DMS153 (cell line): Measurements from ENCODE around the gene PMPCA.

ENCODE experiments used
- DNase-seq: peaks from one replicate; lab custom pipeline; 2025; lab: John Stamatoyannopoulos, UW

The PMPCA gene

DNA sequence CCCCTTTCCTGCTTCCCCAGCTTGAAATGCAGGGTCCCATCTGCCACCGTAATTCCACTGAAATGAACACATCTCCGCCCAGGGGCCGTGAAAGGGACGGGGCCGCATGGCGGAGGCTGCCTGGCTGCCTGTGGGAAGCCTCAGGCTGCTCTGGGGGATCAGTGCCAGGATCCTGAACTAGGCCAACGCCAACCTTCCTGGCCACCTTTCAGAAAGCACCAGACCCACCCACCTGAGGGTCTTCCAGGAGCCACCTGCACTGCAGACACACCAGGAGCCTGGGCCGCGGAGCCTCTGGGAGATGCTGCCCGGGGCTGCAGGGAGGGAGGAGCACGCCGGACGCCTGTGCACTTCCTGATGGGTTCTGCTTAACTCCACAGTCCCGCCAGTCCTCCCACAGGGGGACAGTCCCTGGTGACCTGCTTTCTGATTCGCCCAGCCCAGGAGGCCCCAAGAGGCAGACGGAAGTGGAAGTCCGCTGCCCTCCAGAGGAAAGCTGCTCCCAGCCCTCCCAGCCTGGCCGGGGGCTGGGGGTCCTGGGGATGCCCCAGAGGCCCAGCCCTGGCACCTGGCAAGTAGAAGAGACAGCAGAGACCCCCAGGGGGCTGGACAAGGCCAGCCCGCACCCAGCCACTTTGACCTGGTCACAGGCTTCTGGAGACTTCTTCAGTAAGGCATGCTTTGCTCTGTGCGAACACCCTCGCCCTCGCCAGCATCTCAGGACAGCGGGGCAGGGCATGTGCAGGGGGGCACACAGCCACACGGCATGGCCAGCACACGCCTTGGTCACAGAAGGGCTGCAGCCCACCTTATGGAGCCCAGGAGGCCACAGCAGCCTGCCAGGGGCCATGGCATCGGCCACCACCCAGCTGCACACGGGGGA, 36.9 kb upstream of the PMPCA start, which contains the start of gene CARD9:
CARD9 (minus strand) TSS at position 370 of the 883 bp plus-strand sequence. CDS start 1,591 bp downstream, outside the sequence.
- no peak for DNase-seq

DNA sequence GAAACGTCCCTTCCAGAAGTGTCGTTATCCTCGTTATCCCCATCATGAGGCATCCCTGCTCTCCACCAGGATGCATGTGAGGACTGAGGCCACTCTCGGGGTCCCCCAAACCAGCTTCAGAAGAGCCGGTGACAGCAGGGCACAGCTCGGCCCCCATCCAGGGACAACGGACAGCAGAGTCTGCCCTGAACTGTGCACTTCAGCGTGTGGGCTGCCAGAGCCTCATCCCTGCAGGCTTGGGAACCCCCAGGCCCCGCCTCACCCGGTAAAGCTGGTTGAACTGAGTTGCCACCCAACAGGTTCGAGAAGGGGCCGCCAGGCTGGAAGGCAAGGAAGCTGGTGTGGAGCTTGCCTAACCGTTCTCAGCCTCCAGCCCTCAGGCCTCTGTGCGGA, 36.3 kb upstream of the PMPCA start:
- DNase-seq: no peak

DNA sequence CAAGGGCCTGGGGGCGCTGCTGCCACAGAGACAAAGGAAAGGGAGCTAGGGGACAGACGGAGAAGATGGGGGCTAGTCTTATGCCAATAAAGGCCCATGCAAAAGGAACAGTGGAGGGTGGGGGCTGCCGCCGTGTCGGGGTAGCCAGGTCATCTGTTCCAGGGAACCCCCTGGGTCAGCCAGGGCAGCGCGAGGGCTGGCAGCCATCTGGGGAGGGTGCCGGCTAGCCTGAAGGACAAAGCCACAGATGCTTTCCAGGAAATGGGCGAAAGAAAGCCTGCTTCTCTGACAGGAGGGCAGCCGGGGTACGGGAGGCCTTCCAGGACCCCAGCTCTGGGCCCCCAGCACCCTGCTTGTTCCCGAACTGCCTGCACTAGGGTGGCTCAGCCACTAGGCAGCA, 35.4 kb upstream of the PMPCA start:
- no peak for DNase-seq

DNA sequence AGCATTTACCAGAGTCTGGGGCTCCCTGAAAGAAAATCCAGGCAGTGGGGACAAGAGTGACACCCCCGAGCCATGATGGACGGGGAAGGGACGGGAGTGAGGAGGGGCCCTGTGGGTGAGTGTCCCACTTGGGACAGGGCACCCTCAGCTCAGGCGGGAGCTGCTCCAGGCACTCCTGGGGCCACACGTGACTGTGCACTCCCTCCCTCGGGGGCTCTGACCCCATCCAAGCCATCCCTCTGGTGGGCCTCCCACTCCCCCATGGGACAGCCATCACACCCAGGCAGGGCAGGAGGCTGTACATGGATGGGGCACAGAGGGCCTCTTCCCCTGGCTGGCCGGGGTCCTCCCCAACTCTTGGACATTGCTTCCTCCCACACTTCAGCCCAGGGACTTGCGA, 34.0 kb upstream of the PMPCA start:
- DNase-seq: no peak

DNA sequence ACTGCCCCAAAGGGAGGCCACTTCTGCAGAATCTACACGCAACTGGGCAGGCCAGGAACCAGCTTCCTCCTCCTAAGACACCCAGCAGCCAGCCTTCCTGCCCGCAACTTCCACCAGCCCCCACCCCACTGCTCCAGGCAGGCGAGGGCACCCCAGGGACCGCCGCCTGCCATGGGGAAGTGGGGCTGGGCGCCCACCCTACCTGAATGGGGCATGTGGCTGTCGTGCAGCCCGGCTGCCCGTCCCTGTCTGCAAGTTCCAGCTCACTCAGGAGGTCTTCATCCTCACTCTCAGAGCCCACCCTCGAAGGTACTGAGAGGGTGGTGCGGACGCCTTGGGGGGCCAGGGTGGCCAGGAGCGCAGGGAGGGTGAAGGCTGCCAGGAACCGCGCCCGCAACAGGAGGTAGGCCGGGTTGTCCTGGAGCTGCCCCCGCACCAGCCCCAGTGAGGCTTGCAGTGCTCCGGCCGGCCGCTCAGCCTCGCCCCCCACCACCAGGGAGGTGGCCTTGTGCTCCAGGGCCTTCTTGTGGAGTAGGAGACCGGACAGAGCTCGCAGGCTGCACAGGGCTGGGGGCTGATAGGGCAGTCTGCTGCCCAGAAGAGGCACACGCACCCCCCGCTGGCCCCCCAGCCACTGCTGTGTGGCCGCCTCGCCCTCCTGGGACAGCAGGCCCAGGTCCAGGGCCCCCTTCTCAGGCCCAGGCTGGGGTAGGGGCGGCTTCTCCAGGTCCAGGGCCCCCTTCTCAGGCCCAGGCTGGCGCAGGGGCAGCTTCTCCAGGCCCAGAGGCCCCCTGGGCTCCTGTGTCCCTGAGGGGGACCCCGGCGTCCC, 32.9 kb upstream of the PMPCA start:
- no peak for DNase-seq

DNA sequence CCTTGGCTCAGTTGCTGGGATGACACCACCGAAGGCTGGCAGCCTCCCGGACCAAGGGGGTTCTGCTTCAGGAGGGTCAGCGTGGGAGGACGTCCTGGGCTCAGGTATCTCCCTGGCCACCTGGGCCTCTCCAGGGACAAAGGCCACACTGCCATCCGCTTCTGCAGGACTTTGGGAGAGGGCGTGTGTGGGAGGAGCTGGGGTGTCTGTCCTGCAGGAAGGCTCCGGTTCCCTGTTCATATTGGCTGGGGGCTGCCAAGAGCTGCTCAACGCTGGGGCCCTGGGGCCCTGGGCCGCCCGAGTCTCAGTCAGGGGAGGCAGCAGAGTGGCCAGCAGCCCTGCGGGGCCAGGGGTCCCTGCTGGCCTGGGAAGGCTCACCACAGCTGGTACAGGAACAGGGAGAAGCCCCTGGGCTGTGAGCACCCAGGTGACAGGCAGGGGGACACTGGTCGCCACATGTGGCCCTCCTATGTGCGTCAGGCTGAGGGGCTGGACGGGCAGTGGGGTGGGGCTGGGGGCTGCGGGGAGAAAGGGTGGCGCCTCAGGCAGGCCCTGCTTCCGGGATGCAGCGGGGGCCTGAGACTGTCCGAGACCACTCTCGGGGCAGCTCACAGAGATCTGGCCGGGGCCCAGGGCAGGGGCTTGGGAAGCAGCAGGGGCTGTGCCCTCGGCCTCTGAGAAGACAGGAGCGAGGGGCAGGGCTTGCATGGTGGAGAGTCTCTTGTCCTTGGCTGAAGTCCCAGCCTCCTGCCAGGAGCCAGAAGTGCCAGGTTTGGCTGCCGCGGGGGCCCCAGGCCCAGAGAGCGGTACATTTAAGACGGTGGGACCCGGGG, 32.1 kb upstream of the PMPCA start:
- no peak for DNase-seq

DNA sequence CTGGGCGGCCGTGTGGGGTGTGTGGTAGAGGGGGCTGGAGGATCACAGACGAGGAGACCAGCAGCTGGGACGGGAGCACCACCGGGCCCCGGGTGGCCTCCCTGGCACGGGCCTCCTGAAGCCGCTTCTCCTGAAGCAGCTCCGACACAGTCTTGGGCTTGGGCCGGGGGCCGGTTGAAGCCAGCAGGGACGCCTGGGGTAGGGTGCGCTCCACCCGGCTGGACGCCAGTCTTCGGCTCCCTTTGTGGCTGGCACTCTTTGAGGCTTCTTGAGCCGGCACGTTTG, 31.5 kb upstream of the PMPCA start:
- no peak for DNase-seq

DNA sequence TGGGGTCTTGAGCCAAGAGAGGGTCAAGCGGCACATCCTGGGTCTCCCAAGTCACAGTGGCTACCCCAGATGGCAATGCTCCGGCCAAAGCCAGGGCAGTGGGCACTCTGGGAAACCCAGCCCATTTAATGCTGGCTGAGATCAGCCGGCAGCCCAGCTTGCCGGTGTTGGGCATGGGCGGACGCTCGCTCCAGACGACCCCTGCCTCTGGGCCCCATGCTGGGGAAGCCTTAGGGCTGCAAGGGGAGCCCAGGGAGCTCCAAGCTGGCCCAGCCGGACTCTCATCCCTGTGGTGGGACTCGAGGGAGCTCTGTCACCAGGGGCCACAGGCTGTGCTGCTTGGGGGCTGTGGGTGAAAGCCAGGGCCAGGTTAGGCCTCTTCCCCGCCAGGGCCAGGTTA, 31.1 kb upstream of the PMPCA start:
- no peak for DNase-seq

DNA sequence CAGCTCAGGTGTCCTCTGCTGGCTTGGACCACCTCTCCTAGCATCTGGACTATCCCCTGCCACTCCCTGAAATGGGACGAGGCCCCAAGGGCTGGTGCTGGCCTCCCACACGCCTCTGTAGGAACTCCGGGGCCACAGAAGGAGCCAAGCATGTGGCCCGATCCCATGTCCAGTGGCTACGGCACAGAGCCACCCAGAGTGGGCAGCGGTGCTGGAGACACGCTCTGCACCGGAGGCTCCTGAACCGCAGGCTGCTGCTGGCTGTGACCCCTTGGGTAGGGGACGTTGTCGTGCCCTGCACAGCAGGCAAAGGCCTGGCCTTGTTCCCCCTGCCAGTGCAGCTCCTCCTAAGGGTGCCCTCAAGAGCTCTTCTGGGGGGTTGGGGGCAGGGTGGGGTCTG, 30.6 kb upstream of the PMPCA start:
- no peak for DNase-seq

DNA sequence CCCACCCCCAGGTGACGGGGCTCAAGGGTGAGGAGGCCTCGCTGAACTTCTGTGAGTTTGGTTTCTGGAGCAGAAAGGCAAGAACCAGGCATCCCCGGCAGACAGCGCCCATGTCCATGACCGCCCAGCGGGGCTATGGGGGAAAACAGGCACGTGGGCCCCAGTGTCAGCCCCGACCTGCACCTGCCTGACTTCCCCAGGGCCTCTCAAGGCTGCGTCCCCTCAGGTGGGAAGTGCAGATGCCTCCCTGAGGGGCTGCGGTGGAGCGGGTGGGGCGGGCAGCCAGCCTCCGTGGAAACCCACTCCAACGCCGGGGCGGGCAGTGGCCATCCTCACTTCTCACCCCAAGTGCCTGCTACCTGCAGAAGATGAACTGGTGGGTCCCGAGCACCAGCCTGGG, 30.1 kb upstream of the PMPCA start:
- no peak for DNase-seq

DNA sequence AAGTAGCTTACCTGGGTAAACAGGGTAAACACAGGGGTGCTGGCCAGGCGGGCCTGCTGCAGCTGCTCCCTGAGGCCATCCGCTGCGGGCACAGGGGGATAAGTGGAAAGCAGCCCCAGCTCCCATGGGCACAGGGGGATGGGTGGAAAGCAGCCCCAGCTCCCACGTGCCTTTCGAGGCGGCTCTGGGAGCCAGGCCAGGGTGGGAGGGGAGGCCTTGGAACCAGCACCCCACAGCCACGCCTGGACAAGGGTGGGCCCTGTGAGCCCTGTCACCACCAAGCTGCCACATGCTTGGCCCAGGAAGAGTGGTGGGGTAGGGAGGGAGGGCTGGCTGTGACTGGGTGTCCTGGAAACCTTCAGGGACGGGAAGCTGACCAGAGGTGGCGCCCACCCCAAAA, 29.1 kb upstream of the PMPCA start:
- DNase-seq: no peak

DNA sequence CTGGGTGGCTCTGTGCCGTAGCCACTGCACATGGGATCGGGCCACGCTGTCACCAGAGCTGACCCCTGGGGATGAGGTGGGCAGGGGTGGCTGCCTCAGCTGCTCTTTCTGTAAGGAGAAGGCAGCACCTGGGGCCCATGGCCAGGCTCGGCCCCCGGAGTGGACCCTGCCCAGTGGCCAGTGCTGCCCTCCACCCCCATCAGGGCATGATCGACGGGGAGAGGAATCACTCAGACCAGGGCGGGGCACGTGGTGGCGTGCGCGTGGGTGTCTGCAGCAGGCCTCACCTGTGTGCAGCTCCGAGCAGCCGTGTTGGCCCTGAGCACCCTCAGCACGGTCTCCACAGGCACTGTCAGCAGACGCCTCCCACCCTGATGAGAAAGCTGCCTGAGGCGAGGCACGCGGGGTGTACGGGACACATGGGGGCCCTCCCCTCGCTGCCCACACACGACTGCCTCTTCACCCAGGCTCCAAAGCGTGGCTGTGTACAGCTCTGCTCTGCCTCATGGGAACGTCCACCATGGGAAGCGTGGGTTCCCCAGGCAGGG, 28.4 kb upstream of the PMPCA start:
- no peak for DNase-seq

DNA sequence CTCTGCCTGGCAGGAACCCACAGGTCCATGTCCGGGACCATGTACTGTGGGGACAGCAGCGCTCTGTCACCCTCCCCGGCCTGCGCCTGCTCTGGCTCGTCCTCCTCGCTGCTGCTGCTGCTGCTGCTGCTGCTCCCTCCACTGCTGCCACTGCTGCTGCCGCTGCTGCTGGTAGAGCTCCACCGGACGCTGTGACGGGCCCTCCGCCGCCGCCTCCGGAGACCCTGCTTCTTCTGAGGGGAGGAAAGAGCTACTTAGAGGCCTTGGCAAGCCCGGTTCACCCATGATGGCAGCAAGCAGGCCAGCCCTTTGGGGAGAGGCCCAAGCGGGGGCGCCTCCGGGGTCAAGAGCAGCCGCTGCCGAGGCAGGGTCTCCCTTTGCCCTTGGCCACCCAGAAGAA, 27.0 kb upstream of the PMPCA start:
- DNase-seq: no peak

DNA sequence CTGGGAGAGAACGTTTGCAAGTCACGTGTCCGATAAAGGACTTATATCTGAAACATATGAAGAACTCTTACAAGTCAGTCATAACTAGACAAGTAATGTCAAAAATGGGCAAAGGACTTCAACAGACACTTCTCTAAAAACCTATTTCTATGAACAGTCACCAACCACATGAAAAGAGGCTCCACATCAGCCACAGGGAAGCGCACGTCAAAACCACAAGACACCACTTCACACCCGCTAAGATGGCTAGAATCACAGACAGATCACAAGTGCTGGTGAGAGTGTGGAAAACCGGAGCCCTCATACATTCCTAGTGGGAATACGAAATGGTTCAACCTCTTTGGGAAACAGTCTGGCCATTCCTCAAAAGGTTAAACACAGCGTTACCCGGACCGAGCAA, 25.4 kb upstream of the PMPCA start:
- no peak for DNase-seq

DNA sequence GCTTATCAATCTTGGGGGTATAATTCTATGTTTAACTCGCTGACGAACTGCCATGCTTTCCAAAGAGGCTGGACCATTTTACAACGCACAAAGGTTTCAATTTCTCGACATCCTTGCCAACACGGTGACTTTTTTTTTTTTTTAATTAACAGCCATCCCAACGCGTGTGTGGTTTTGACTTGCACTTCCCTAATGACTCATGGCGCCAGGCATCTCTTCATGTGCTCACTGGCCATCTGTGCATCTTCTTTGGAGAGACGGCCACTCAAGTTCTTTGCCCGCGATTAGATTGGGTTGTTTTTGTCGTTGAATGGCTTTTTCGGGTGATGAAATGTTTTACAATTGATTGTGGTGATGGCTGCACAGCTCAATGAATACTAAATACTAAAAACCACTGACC, 24.4 kb upstream of the PMPCA start:
- DNase-seq: no peak

DNA sequence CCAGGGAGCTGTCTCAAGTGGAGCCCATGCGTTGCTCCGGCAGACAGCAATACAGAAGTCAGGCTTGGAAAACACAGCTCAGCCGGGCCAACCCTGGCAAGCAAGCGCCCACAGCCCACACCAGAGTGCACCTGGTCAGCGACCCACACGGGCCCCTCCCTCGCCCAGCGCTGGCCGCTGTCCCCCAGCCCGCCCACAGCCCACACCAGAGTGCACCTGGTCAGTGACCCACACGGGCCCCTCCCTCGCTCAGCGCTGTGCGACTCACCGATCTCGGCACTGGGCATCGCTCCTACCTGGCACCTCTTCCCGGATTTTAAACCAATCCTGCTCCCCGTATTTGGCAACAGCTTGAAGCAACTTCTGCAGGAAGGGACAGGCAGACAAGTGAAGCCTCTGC, 23.2 kb upstream of the PMPCA start:
- no peak for DNase-seq

DNA sequence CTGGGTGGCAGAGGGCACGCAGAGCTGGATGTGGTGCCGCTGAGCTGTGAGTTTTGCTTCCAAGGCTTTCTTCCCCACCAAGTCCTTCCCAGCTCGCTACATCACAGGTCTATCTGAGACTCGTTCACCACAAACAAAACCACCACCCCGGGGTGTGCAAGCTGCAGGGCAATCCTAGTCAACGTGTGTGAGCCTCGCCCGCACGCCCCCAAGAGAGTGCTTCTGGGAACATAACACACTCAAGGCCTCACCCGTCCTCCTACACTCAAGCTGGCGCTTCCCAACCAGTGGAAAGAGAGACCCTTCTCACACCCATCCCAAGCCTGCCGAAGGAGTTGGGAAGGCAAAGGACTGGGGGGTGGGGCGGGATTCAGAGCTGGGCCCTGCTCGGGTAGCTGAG, 21.1 kb upstream of the PMPCA start:
- DNase-seq: no peak

DNA sequence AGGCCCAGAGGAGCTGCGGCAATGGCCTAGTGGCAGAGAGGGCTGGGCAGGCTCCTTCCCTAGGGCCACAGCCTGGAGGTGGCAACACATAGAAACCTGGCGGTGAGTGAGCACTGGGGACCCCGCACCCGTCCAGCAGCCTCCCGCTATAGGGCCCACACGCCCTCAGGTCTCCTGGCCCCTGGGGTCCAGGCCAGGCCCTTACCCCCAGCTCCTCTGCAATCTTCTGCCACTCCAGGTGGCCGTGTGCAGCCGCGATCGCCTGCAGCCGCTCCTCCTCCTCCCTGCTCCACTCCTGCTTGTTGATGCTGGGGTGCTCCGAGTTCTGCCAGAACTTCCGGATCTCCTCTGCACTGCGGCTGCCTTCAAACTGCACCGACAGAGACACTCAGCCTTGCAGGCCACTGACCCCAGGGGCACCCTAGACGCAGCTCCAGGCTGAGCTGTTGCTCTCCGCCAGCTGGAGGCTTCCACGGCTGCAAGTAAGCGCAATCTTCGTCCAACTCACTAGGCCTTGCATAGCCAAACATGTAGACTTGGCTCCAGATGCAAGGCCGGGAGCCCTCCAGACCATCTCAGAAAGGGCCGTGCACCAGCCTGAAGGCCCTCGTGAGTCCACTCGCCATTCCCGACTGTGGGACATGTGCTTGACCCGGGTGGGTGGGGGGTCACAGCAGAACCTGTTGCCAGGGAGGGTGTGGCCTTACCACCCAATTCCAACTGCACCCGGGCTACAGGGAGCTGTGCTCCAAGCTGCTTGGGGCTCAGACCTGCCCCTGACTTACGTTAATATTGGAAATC, 18.5 kb upstream of the PMPCA start:
- DNase-seq: no peak

DNA sequence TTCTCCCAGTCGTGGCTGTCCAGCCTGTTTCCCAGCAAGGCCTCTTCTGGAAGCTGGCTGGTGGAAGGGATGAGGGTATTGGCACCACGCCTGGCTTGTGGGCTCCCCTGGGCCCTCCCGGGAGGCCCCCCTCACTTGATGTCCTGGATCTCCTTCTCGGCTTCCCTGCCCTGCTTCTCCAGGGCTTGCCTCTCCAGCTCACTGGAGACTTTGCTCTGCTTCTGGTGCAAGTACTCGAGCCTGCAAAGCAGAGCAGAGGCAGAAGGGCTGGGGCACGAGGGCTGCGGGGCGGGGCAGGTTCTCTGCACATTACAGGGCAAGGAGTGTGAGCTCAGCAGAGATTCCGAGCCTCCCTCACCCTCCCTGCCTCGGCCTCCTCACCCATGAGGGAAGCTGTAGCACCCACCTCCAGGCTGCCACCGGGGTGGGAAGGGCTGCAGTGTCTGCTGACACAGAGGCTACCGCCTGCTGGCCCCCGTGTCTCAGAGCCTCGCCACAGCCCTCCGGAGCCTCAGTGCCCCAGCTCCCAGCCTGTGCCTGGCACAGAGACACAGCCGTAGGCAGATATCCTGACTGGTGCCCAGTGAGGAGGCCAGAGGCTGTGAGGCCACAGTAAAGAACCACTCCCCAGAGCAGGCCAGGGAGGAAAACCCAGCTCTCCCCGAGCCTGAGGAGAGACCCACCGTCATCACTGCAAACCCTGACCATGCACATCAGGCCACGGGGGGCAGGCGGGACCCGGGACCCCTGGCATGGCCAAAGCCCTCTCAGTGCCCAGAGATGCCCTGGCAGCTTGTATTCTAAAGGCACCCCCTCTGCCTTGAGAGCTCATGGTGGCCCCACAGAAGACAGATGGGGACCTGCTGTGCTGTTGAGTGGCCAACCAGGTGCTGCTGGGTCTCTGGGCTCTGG, 17.7 kb upstream of the PMPCA start:
- no peak for DNase-seq

DNA sequence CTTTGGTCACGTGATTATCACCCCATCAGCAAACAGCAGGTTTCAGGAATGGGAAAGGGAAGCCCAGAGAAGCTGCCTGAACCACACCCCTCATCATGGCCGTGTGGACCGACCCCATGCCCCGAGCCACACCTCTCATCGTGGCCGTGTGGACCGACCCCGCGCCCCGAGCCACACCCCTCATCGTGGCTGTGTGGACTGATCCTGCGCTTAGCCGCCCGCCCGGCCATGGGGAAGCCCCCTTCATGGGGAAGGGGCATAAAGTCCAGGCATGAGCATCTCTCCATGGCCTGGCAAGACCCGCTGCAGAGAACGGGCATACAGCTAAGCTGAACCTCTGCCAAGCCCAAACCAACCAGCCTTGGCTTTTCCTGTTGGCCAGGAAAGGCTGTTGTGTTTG, 16.9 kb upstream of the PMPCA start:
- no peak for DNase-seq
